COR-L47 (cell line): Measurements from ENCODE around the gene TNS1.

Source experiments
- DNase-seq: peaks from one replicate; lab custom pipeline; 2025; lab: John Stamatoyannopoulos, UW

Gene TNS1

GRCh38 chr2:217832115-217832514 lies 170.7 kb downstream of the TNS1 start:
- DNase-seq, result no peak

- no peak for DNase-seq
These were observed 171.5 kb downstream of the TNS1 start for GRCh38 chr2:217831306-217831705.

- DNase-seq, result no peak
These were observed 172.0 kb downstream of the TNS1 start for GRCh38 chr2:217830807-217831206.

GRCh38 chr2:217830061-217830460 lies 172.7 kb downstream of the TNS1 start:
- no peak for DNase-seq

- DNase-seq, result no peak
These were observed 173.4 kb downstream of the TNS1 start for GRCh38 chr2:217829420-217829819.

GRCh38 chr2:217828336-217828735 lies 174.5 kb downstream of the TNS1 start:
- no peak for DNase-seq

GRCh38 chr2:217827430-217828201 lies 175.2 kb downstream of the TNS1 start:
- no peak for DNase-seq

- DNase-seq, result no peak
These were observed 175.8 kb downstream of the TNS1 start for GRCh38 chr2:217826991-217827390.

- DNase-seq, result no peak
These were observed 176.3 kb downstream of the TNS1 start for GRCh38 chr2:217826520-217826919.

- no peak for DNase-seq
These were observed 177.1 kb downstream of the TNS1 start for GRCh38 chr2:217825469-217826235.

- DNase-seq, result no peak
These were observed 178.6 kb downstream of the TNS1 start for GRCh38 chr2:217824223-217824622.

GRCh38 chr2:217823626-217824025 lies 179.2 kb downstream of the TNS1 start:
- DNase-seq, result no peak

- DNase-seq, result no peak
These were observed 180.2 kb downstream of the TNS1 start for GRCh38 chr2:217822296-217823252.

GRCh38 chr2:217821536-217822147 lies 181.2 kb downstream of the TNS1 start:
- DNase-seq, result no peak

GRCh38 chr2:217820904-217821303 lies 181.9 kb downstream of the TNS1 start:
- DNase-seq, result no peak

- no peak for DNase-seq
These were observed 182.5 kb downstream of the TNS1 start for GRCh38 chr2:217820091-217820819.

- no peak for DNase-seq
These were observed 184.4 kb downstream of the TNS1 start for GRCh38 chr2:217818293-217818850.

- DNase-seq, result no peak
These were observed 185.1 kb downstream of the TNS1 start for GRCh38 chr2:217817466-217818292.

GRCh38 chr2:217816396-217816869 lies 186.4 kb downstream of the TNS1 start:
- no peak for DNase-seq

- DNase-seq, result no peak
These were observed 189.0 kb downstream of the TNS1 start for GRCh38 chr2:217813828-217814227.
